Transverse colon (tissue), 4 donors: Measurements from ENCODE around the gene TTF2. TPM values are rescaled to one million over a fixed set of nuclear protein-coding genes. Genes with fewer than 3 reads are reported as not detected.

Experiments
- DNase-seq: peaks from one replicate; pipeline ENCODE4 v3.0.0-alpha.2; 2019
- H3K27ac ChIP-seq, 4 donors: fragments of 200-600 bp; sonication (generic); 2 replicates each; pipeline ENCODE4 v1.5.1; 2016 to 2018; ENCODE audit warnings: inconsistent platforms in 4 of 4
- H3K27me3 ChIP-seq: fragments of 200-600 bp; sonication (generic); 2 replicates; pipeline ENCODE4 v1.5.1; 2017; ENCODE audit warnings: inconsistent platforms
- H3K36me3 ChIP-seq, 4 donors: fragments of 200-600 bp; sonication (generic); 2 replicates each; pipeline ENCODE4 v1.5.1; 2017 to 2019; ENCODE audit warnings: inconsistent platforms in 4 of 4
- H3K4me1 ChIP-seq, 4 donors: fragments of 200-600 bp; sonication (generic); 2 replicates each; pipeline ENCODE4 v1.5.1; 2017 to 2020; ENCODE audit warnings: inconsistent platforms in 4 of 4
- H3K4me3 ChIP-seq, 4 donors: fragments of 200-600 bp; sonication (generic); 1 replicate in 1 of 4; 2 replicates in 3 of 4; pipeline versions ENCODE4 v1.5.1 to v1.6.1; 2017 to 2019; ENCODE audit warnings: inconsistent platforms in 4 of 4
- H3K9me3 ChIP-seq, 2 donors: fragments of 200-600 bp; sonication (generic); 2 replicates each; pipeline ENCODE4 v1.5.1; 2017 to 2019; ENCODE audit warnings: inconsistent platforms in 2 of 2
- CTCF ChIP-seq, 5 experiments: fragments of 200-600 bp in 3 of 5; fragments of 450-650 bp in 2 of 5; sonication (generic) in 3 of 5; IDR thresholded peaks; 1 replicate in 2 of 5; 2 replicates in 3 of 5; pipeline ENCODE4 v1.5.1; 2016 to 2017; ENCODE audit warnings: antibody characterized with exemption in 5 of 5, inconsistent platforms in 3 of 5, mild to moderate bottlenecking in 2 of 5, moderate library complexity in 1 of 5
- EP300 ChIP-seq: sonication (generic); formaldehyde crosslinking; IDR thresholded peaks from one replicate; pipeline ENCODE4 v1.6.1; 2017; ENCODE audit warnings: antibody characterized with exemption, low read depth
- POLR2A ChIP-seq: fragments of 450-650 bp; IDR thresholded peaks from one replicate; pipeline ENCODE4 v1.6.1; 2016; ENCODE audit warnings: antibody characterized with exemption, mild to moderate bottlenecking, moderate library complexity
- POLR2AphosphoS5 ChIP-seq, 3 donors: sonication (generic); formaldehyde crosslinking; IDR thresholded peaks; one replicate each; pipeline ENCODE4 v1.6.1; 2016; ENCODE audit warnings: antibody characterized with exemption in 3 of 3
- WGBS, 2 donors: methylation state at CpG; one replicate each; pipeline ENCODE4 v1.1.5; 2018; ENCODE audit warnings: low coverage in 1 of 2; 5-methylcytosine and 5-hydroxymethylcytosine counted together
- in situ Hi-C, 4 donors: fragments of 200-750 bp; cut with MboI; loops; one replicate each; pipeline versions ENCODE4 v1.15.0 to v1.15.1; 2017; ENCODE audit warnings: low sequenced_read_pairs in 3 of 4, low pct_ligation_motif_present in 1 of 4, low pct_unique_long_range_greater_than_20kb in 1 of 4
- intact Hi-C: fragments of 100-400 bp; cut with DNase I; formaldehyde crosslinking; loops from one replicate; pipeline ENCODE4 v1.15.1; 2023; ENCODE audit warnings: low total_unique reads
- total RNA-seq, 4 donors: library from RNA; depleted of rRNA; stranded (reverse); fragments of >200 nt; gene quantifications; one replicate each; pipeline ENCODE4 v1.1.0, GENCODE V29; 2016

The TTF2 gene
- total RNA-seq, 4 donors from 2014 or later: 9.6 to 25.9 (median 16.6) TPM

DNA sequence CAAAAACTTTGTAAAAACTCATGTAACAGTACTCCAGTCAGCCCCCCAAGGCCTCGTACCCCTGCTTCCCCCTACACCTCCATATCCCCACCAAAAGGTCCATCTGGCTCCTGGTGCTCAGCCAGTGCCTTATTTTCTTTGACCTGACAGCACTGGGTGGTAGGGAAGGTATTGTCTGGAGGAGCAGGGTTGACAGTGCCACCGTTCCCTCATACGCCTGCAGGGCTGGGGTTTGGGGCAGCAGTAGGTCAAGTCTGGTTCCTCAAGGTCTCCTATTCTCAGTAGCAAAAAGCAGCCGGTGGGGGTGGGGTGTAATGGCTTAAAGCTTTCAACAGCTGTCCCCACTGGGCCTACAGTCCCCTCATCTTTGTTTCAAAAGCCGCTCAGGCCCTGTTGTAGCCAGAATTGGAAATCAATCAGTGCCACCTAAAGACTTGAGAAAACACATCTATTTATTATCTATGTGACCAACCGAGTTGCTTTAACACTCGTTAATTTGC lies 25.3 kb upstream of the TTF2 start:
- in situ Hi-C loops (loop anchor here in 2 of 4 donors (25.0 kb wide), 1 partner anchor 448 kb away; no protein-coding TSS in a partner anchor), intact Hi-C loops (loop anchor here (5.0 kb wide), 1 partner anchor 752 kb away; no protein-coding TSS in a partner anchor)
- no peaks in the 10 kb centered on the region for H3K36me3 ChIP-seq
- H3K4me1 ChIP-seq: no peaks in the 10 kb centered on the region
- H3K27ac ChIP-seq: no peak overlapping the region
- no peaks in the 10 kb centered on the region for H3K27me3 ChIP-seq
- H3K9me3 ChIP-seq: no peaks in the 10 kb centered on the region
- TF ChIP-seq CTCF (IDR thresholded peaks at IDR 0.05) (no peak), EP300 (no peak), POLR2A (no peak), POLR2AphosphoS5 (IDR thresholded peaks at IDR 0.05) (no peak)
- no peak overlapping the region for H3K4me3 ChIP-seq
- WGBS, 2 donors: 87 to 100% methylated on average over 4 to 7 of the region's 7 CpGs
- DNase-seq: no peak

GRCh38 chr1:117036018-117036461 lies 24.1 kb upstream of the TTF2 start:
- H3K4me1 ChIP-seq: no peaks in the 10 kb centered on the region
- H3K27me3 ChIP-seq: no peaks in the 10 kb centered on the region
- in situ Hi-C loops (loop anchor here in 2 of 4 donors (25.0 kb wide), 1 partner anchor 449 kb away; no protein-coding TSS in a partner anchor), intact Hi-C loops (no loop called here)
- no peaks in the 10 kb centered on the region for H3K36me3 ChIP-seq
- TF ChIP-seq POLR2AphosphoS5 (IDR thresholded peaks at IDR 0.05) (no peak), CTCF (IDR thresholded peaks at IDR 0.05) (no peak), POLR2A (no peak), EP300 (no peak)
- no peak overlapping the region for H3K4me3 ChIP-seq
- no peak for DNase-seq
- 81% methylated on average over 6 of the region's 6 CpGs; no CpG with 5 or more reads in 1 of the 2 donors for WGBS, 2 donors
- H3K9me3 ChIP-seq: no peaks in the 10 kb centered on the region
- no peak overlapping the region for H3K27ac ChIP-seq

- Histone ChIP-seq H3K4me1 (no peaks in the 10 kb centered on the region), H3K27me3 (no peaks in the 10 kb centered on the region), H3K4me3 (no peak overlapping the region), H3K9me3 (no peaks in the 10 kb centered on the region), H3K36me3 (no peaks in the 10 kb centered on the region), H3K27ac (no peak overlapping the region)
- intact Hi-C loops: no loop called here
- 91 to 93% methylated on average over 1 of the region's 1 CpG for WGBS, 2 donors
- DNase-seq: no peak
- TF ChIP-seq EP300 (no peak), POLR2A (no peak), POLR2AphosphoS5 (IDR thresholded peaks at IDR 0.05) (no peak), CTCF (IDR thresholded peaks at IDR 0.05) (no peak)
- in situ Hi-C loops: loop anchor here in 2 of 4 donors (25.0 kb wide), 1 partner anchor 451 kb away; no protein-coding TSS in a partner anchor
Measured at GRCh38 chr1:117037802-117038201, 22.3 kb upstream of the TTF2 start.

- Histone ChIP-seq H3K4me1 (no peaks in the 10 kb centered on the region), H3K27me3 (no peaks in the 10 kb centered on the region), H3K9me3 (no peaks in the 10 kb centered on the region), H3K36me3 (no peaks in the 10 kb centered on the region), H3K27ac (no peak overlapping the region), H3K4me3 (no peak overlapping the region)
- DNase-seq: no peak
- in situ Hi-C loops (loop anchor here in 2 of 4 donors (25.0 kb wide), 1 partner anchor 451 kb away; no protein-coding TSS in a partner anchor), intact Hi-C loops (no loop called here)
- TF ChIP-seq CTCF (IDR thresholded peaks at IDR 0.05) (no peak), EP300 (no peak), POLR2AphosphoS5 (IDR thresholded peaks at IDR 0.05) (no peak), POLR2A (no peak)
- 86 to 91% methylated on average over 1 to 6 of the region's 6 CpGs for WGBS, 2 donors
Measured at GRCh38 chr1:117038236-117038635, 21.9 kb upstream of the TTF2 start.
